Measurements from ENCODE around the gene EXO1.

The EXO1 gene

GRCh38 chr1:241924080-241924808, 76.2 kb downstream of the EXO1 start:
- DNase-seq (ENCODE audit: low read depth) = peak; percentile 26
- no peak overlapping the region for H3K4me3 ChIP-seq (ENCODE audit: control insufficient read depth, low read depth, low read length)
- TF ChIP-seq CTCF (conservative IDR thresholded peaks at IDR 0.05; ENCODE audit: control insufficient read depth, insufficient read depth, low read depth, low read length) = no peak

GRCh38 chr1:241926141-241926540, 78.1 kb downstream of the EXO1 start:
- TF ChIP-seq CTCF (conservative IDR thresholded peaks at IDR 0.05; ENCODE audit: control insufficient read depth, insufficient read depth, low read depth, low read length) = no peak
- DNase-seq (ENCODE audit: low read depth) = no peak
- no peak overlapping the region for H3K4me3 ChIP-seq (ENCODE audit: control insufficient read depth, low read depth, low read length)

GRCh38 chr1:241927321-241927720, 79.3 kb downstream of the EXO1 start:
- no peak for DNase-seq (ENCODE audit: low read depth)
- H3K4me3 ChIP-seq (ENCODE audit: control insufficient read depth, low read depth, low read length) = no peak overlapping the region
- no peak for TF ChIP-seq CTCF (conservative IDR thresholded peaks at IDR 0.05; ENCODE audit: control insufficient read depth, insufficient read depth, low read depth, low read length)

GRCh38 chr1:241932845-241933244, 84.8 kb downstream of the EXO1 start:
- no peak for DNase-seq (ENCODE audit: low read depth)
- no peak overlapping the region for H3K4me3 ChIP-seq (ENCODE audit: control insufficient read depth, low read depth, low read length)
- TF ChIP-seq CTCF (conservative IDR thresholded peaks at IDR 0.05; ENCODE audit: control insufficient read depth, insufficient read depth, low read depth, low read length) = no peak

GRCh38 chr1:241934201-241934848, 86.3 kb downstream of the EXO1 start:
- TF ChIP-seq CTCF (conservative IDR thresholded peaks at IDR 0.05; ENCODE audit: control insufficient read depth, insufficient read depth, low read depth, low read length) = no peak
- peak; percentile 55 for DNase-seq (ENCODE audit: low read depth)
- H3K4me3 ChIP-seq (ENCODE audit: control insufficient read depth, low read depth, low read length) = no peak overlapping the region

GRCh38 chr1:241934866-241935265, 86.9 kb downstream of the EXO1 start:
- no peak for TF ChIP-seq CTCF (conservative IDR thresholded peaks at IDR 0.05; ENCODE audit: control insufficient read depth, insufficient read depth, low read depth, low read length)
- no peak overlapping the region for H3K4me3 ChIP-seq (ENCODE audit: control insufficient read depth, low read depth, low read length)
- no peak for DNase-seq (ENCODE audit: low read depth)
